HG03575 (cell line): ENCODE results near the gene REEP1.

Experiments used
- ATAC-seq: cut with Tn5 transposase; IDR thresholded peaks from one replicate; pipeline ENCODE4 v1.9.1; 2021; ENCODE audit not compliant: unreplicated experiment, insufficient number of reproducible peaks, low FRiP score; ENCODE audit errors: extremely low read depth

The REEP1 gene

GRCh38 chr2:86290596-86291327, 46.7 kb downstream of the REEP1 start:
- no peak for ATAC-seq

DNA sequence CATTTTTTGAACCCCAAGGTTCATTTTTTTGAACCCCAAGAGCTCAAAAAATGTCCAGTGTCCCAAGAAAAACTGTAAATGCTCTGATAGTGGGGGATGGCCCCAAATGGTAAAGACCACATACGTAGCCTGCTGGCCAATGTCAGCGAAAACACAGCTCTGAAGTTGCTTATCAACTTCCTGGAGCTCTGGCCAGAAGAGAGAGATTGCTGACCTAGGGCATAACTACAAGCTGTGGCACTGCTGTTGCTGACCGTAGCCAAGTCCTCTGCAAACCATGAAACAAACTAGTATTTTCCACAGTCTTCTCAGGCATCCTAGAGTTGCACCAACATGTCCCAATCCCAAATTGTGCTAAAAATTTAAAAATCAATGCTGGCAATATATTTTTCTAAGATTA, 50.9 kb downstream of the REEP1 start:
- no peak for ATAC-seq

DNA sequence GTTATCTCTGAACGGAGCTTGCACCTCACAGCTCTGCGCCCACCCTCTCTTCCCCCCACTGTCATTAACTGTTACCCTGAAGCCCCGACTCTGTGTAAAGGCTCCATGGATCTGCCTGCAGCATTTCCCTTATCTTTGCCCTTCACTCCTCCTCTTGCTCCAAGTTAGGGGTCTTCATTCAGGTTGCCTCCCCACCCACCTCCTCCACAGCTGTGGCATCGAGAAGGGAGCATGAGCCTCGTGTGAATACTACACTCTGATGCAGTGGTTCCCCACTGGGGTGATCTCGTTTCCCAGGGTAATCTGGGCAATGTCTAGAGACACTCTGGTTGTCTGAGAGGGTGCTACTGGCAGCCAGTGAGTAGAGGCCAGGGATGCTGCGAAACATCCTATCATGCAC, 51.4 kb downstream of the REEP1 start:
- ATAC-seq = no peak

GRCh38 chr2:86285571-86285970, 51.9 kb downstream of the REEP1 start:
- no peak for ATAC-seq

- ATAC-seq = no peak
These were observed 52.4 kb downstream of the REEP1 start for GRCh38 chr2:86284987-86285386.

GRCh38 chr2:86284401-86284841, 53.0 kb downstream of the REEP1 start:
- ATAC-seq = no peak

DNA sequence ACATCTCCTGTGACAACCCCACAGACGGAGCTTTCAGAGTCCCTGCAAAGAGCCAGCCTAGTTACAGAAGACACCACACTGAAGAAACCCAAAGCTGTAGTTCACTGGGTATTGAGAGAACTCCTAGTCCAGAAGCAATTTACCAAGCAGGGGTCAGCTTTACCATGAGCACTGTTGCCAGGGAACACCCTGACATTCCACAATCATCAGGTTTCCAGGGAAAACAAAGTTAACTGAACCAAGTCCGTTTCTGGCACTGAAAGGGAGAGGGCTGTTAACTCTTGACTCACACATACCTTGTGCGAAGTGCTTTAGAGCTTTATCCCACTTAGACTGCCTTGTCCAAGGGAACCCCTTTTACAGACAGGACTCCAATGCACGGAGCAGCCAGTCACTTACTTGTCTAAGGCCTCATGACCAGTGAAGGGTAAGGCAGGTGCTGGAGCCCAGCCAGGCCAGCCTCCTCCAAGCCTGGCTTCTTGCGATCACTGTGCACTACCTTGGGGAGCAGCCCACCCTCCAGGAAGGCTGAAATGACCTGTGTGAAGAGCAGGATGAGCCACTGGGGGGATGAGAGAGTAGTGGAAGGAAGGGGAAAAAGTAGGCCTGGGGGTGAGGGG, 53.9 kb downstream of the REEP1 start:
- no peak for ATAC-seq

GRCh38 chr2:86281066-86281700, 56.2 kb downstream of the REEP1 start:
- ATAC-seq = no peak

DNA sequence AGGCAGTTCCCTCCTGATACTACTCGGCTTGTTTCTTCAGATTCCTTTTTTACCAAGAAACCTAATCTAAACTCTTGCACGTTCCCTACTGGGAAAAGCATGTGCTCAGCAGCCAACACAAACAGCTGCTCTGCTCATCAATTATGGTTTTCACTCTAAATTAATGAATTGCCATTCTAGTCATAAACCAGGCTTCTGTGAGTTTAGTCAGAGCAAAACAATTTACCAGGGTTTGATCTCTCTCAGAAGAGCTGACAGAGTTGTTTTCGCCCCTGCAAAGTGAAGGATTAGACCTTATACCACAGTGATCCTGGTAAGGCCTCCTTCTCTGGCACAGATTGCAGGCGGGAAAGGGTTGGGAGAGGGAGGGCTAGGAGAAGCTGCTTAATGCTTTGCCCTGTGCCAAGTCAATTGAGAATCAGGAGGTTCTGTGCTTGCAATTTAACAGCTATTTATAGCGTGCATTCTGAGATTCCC, 57.2 kb downstream of the REEP1 start:
- ATAC-seq = no peak

DNA sequence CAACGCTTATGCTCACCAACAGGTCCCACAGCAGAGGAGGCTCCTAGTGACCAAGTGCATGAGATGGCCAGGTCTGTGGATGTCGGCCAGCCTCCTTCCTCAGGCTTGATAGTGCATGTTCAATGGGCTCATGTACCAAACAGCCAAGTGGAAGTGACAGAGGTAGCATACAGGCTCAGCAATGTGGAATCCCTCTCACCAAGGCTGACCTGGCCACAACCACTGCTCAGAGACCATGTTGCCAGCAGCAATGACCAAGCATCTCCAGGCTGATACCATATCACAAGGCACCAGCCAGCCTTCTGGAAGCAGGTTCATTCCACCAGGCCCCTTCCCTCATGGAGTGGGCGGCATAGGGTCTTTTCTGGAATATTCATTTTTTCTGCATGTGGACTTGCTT, 61.5 kb downstream of the REEP1 start:
- no peak for ATAC-seq

DNA sequence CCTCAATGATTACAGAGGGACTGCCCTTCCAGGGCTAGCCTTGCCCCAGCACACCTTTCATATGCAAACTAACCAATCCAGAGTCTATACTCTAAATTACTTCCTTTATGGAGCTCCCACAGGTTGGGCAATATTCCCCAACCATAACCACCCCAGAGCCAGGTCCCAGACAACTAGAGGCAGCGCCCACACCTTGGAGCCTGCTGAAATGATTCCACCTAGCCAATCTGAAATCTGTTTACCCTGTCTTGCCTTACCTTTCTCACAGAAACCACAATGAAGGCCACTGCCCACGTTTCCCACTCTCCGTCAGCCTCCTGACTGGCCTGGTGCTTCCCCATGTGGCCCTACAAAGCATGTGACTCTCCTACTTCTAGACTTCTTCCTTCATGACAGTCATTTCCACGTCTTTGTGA, 62.0 kb downstream of the REEP1 start:
- ATAC-seq = no peak

DNA sequence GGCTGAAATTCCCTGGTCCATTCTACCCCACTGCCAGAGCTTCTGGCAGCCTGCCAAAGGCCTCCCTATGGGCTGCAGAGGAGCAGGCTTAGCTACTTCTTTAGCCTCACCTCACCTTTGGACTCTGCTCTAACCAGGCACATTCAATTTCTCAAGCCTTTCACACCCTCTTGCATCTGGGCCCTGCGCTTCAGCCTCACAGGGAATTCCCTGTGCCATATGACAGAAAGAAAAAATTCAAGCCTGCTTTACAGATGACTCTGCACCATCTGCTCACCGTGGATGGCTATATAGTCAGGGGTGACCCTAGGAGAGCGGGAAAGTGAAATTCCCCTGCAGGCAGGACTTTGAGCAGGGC, 62.5 kb downstream of the REEP1 start:
- no peak for ATAC-seq

DNA sequence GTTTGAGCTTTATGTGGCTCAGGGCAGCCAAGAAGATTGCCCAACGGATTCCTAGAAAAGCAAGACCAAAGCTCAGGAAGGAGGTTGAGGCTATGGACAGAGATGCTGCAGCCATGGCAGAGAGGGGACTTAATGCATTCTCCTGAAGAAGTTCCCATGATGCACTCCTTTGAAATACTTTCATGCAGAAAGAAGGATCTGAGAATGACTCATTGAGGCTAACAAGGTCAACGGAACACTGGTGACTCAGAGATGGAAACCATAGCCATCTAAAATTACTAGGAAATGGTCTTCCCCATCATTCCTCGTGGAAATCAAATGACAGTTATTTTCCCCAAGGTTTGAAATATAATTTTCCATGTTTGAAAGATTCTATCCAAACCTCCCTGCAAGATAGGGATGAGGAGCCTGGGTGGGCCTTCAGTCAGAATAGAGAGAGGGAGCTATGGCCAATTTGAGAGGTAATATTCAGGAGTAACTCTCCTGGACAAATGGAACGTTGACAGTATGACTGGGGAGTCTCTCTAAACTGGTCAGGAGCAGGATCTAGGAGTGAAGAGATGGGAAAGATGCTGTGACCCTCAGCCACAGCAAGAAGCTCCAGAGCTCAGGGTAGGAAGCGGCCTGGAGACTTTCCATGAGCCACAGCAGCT, 63.0 kb downstream of the REEP1 start:
- no peak for ATAC-seq

DNA sequence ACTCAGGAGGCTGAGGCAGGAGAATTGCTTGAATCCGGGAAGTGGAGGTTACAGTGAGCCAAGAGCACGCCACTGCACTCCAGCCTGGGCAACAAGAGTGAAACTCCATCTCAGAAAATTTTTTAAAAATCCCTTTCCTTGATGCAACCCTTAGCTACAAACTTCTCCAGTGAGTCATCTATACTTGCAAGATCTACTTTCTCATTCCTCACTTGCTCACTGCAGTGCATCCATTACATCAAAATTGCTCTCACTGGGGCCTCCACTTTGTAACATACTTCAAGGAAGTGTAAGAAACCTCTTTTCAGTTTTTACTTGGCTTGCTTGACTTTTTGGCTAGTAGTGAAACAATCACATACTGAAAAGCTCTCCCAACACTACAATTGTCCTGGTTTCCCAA, 65.3 kb downstream of the REEP1 start:
- no peak for ATAC-seq

- ATAC-seq = no peak
These were observed 66.2 kb downstream of the REEP1 start for GRCh38 chr2:86271248-86271647.

DNA sequence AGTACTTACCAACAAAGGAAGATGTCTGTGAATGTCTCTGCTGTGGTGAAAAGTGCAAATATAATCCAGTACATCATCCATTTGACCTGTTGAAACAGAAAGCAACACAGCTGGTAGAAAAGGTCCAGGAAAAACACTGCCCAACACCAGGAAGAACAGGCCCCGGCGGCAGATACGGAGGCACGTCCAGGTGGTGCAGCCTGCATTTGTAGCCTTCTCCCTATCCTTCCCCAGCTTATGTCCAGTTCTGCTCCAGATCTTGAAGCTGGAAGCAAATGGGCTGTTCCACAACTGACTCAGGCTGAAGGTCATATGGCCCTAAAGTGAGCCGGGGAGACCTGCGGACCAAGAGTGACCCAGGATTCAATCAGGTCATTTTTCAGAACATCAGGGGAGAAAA, 73.5 kb downstream of the REEP1 start:
- ATAC-seq = no peak

DNA sequence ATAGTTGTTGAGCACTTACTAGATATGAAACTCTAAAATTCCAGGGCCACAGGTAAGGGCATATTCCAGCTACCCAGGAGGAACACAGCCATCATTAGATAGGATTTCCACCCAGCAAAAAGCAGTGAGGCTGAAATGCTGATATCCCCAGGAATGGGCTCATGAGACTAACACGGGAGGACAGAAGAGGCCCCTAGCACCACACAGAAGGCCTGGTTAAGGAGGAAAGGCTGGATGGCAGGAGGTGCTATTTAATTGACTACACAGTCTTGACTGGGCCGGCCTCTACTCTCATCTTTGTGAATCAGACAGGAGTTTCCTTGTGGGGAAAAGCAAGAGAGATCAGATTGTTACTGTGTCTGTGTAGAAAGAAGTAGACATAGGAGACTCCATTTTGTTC, 76.4 kb downstream of the REEP1 start:
- no peak for ATAC-seq

DNA sequence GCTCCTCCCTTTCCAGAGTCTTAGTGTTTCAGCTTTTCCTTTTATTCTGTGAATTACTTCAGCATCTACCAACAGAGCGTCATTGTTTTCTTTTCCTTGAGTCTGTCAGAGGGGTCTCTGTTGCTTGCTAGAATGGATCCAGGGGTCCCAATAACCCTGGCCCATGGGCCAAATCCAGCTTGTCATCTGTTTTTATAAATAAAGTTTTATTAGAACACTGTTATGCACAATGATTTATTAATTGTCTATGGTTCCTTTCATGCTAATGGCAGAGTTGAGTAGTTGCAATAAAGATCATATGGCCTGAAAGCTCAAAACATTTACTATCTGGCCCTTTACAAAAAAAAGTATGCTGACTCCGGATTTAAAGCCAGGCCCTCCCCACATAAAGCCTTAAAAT, 79.3 kb downstream of the REEP1 start:
- no peak for ATAC-seq

GRCh38 chr2:86256982-86257381, 80.4 kb downstream of the REEP1 start:
- no peak for ATAC-seq

- ATAC-seq = no peak
These were observed 81.1 kb downstream of the REEP1 start for GRCh38 chr2:86256300-86256699.
